GDM1 (cell line): ENCODE data around the gene CD3E.

Source experiments
- DNase-seq: peaks from one replicate; lab custom pipeline; 2025; lab: John Stamatoyannopoulos, UW

Gene CD3E

GRCh38 chr11:118328745-118329144, 24.2 kb downstream of the CD3E start:
- DNase-seq: no peak

DNA sequence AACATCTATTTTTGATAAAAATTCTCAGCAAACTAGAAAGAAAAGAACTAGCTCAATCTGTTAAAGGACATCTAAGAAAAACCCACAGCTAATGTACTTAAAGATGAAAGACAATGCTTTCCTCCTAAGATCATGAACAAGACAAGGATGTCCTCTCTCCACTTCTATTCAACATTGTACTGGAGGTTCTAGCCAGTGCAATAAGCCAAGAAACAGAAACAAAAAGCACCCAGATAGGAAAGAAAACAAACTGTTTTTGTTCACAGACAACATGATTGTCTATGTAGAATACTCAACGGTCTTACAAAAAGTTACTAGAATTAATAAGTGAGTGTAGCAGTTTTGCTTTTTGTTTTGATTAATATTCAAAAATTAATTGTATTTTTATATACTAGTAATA, 30.2 kb downstream of the CD3E start:
- no peak for DNase-seq

- peak; percentile 29 for DNase-seq
Observed at GRCh38 chr11:118338637-118339061, 34.1 kb downstream of the CD3E start.

DNA sequence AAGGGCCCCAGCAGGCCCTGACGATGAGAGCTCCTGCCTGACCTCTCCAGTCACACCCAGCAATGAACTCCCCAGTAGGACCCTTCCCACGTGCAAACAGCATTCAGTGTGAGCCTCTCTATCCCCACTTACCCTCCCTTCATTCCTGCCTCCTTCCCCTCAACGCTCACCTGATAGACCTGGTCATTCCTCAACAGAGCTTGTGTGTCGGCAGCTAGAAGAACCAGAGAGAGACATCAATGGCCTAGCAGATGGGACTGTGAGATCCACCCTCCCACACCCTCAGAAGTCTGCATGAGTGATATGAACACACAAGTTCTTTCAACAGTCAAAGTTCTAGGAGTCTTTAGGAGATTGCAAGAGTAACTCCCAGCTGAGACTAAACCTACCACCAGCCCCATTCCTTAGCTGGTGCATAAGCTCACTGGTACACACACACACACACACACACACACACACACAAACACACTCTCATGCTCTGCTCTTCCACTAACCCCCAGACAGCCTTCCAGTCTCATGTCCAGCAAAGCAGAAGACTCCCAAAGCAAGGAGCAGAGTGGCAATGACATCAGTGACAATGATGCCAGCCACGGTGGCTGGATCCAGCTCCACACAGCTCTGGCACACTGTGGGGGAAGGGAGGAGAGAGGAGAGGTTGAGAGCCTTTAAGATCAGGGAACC, 34.9 kb downstream of the CD3E start:
- no peak for DNase-seq

- DNase-seq: no peak
Observed at GRCh38 chr11:118340449-118340848, 35.9 kb downstream of the CD3E start.

GRCh38 chr11:118341261-118341660, 36.7 kb downstream of the CD3E start:
- DNase-seq: no peak

GRCh38 chr11:118341815-118342489, 37.4 kb downstream of the CD3E start:
- no peak for DNase-seq

GRCh38 chr11:118342503-118343161, 38.1 kb downstream of the CD3E start, which contains the start of gene CD3D:
TSS of gene CD3D (minus strand) at chr11:118342705. CDS start at chr11:118342607, 98 bp downstream.
- peak; percentile 62 for DNase-seq

- no peak for DNase-seq
Observed at GRCh38 chr11:118343248-118343647, 38.7 kb downstream of the CD3E start.

GRCh38 chr11:118343981-118344515, 39.5 kb downstream of the CD3E start, which contains the start of gene CD3G:
TSS of gene CD3G (plus strand) at chr11:118344344. CDS start at chr11:118344424, 80 bp downstream.
- no peak for DNase-seq

DNA sequence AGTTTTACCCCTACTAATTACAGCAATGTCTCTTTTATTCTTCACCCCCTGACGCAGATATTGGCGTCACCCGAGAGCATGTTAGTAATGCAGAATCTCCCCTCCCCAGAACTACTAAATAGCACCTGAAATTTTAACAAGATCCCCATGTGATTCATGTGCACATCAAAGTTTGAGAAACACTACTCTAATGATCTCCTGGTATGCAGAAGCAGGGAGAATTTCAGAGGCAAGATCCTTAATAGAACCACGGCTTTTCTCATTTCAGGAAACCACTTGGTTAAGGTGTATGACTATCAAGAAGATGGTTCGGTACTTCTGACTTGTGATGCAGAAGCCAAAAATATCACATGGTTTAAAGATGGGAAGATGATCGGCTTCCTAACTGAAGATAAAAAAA, 44.9 kb downstream of the CD3E start:
- no peak for DNase-seq

DNA sequence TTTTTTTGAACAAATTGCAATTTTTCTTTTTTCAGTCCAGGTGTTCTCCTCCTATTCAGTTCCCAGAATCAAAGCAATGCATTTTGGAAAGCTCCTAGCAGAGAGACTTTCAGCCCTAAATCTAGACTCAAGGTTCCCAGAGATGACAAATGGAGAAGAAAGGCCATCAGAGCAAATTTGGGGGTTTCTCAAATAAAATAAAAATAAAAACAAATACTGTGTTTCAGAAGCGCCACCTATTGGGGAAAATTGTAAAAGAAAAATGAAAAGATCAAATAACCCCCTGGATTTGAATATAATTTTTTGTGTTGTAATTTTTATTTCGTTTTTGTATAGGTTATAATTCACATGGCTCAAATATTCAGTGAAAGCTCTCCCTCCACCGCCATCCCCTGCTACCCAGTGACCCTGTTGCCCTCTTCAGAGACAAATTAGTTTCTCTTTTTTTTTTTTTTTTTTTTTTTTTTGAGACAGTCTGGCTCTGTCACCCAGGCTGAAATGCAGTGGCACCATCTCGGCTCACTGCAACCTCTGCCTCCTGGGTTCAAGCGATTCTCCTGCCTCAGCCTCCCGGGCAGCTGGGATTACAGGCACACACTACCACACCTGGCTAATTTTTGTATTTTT, 48.7 kb downstream of the CD3E start:
- DNase-seq: no peak

DNA sequence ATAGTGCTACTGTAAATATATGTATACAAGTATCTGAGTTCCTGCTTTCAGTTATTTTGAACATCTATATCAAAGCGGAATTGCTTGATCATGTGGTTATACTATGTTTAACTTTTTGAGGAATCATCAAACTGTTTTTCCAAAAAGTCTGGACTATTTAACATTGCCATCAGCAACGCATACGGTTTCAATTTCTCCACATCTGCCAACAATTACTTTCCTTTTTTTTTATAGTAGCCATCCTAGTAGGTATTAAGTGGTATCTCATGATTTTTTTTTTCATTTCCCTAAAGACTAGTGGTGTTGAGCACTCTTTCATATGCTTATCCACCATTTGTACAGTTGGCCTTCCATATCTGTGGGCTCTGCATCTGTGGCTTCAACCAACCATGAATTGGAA, 53.5 kb downstream of the CD3E start:
- no peak for DNase-seq

DNA sequence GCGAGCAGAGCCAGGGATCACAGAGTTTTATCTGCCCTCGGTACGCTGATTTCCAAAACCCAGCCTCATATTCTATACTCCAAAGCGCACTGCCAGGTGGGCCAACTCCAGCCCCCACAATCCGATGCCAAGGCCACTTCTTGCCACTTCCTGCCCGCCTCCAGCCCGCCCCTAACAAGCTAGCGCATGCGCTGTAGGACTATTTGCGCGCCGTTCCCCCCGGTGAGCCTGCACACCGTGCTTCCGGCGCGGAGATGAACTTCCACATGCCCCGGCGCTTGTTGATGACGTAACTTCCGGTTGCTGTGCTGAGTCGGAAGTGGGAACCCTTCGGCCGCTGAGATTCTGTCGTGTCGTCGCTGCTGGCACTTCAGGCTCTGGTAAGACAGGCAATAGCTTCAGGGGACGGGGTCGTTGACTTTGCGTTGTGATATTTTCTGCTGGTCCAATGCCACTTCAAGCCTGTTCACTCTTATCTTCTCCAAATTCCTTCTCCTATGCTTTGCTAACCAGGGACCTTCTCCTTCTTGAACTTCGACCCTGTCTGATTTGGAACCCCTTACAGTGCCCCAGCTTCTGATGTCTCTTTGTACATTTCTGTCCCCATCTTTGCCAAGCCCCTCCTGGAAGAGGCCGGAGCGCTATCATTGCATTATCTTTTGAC, 54.9 kb downstream of the CD3E start, which contains the start of gene UBE4A:
UBE4A (plus strand) TSS at position 306 of the 664 bp plus-strand sequence. CDS start 5,481 bp downstream, outside the sequence.
- DNase-seq: peak; percentile 87

- DNase-seq: no peak
Observed at GRCh38 chr11:118364956-118365615, 60.6 kb downstream of the CD3E start.
